Mesenchymal stem cell (in vitro differentiated cells and primary cell): ENCODE measurements around the gene FGGY.

Experiments used
- DNase-seq: peaks from one replicate; pipeline ENCODE4 v3.0.0-alpha.2; 2013
- H2AFZ ChIP-seq: one replicate; pipeline ENCODE4 v1.6.1; 2013; ENCODE audit warnings: low read depth, mild to moderate bottlenecking, control low read depth, inconsistent platforms, low read length, moderate library complexity
- H2AK5ac ChIP-seq: 2 replicates; pipeline ENCODE4 v1.6.1; 2013; ENCODE audit warnings: low read length, moderate library complexity, mild to moderate bottlenecking, inconsistent platforms; ENCODE audit not compliant: severe bottlenecking
- H2BK120ac ChIP-seq: one replicate; pipeline ENCODE4 v1.6.1; 2013; ENCODE audit warnings: low read depth, mild to moderate bottlenecking, inconsistent platforms, low read length, moderate library complexity
- H2BK12ac ChIP-seq, 2 experiments: one replicate each; pipeline ENCODE4 v1.6.1; 2013; ENCODE audit warnings: inconsistent platforms in 2 of 2, low read length in 2 of 2, mild to moderate bottlenecking in 2 of 2, moderate library complexity in 2 of 2, control low read depth in 1 of 2
- H2BK15ac ChIP-seq: one replicate; pipeline ENCODE4 v1.6.1; 2013; ENCODE audit warnings: mild to moderate bottlenecking, low read depth, inconsistent platforms; ENCODE audit not compliant: poor library complexity, severe bottlenecking
- H2BK5ac ChIP-seq: 2 replicates; pipeline ENCODE4 v1.6.1; 2013; ENCODE audit warnings: low read depth, mild to moderate bottlenecking, low read length, control low read depth, inconsistent platforms; ENCODE audit not compliant: poor library complexity, severe bottlenecking
- H3K14ac ChIP-seq, 2 experiments: one replicate each; pipeline ENCODE4 v1.6.1; 2013; ENCODE audit warnings: inconsistent platforms in 2 of 2, low read length in 2 of 2, control low read depth in 1 of 2, mild to moderate bottlenecking in 1 of 2, moderate library complexity in 1 of 2
- H3K18ac ChIP-seq, 2 experiments: one replicate each; pipeline ENCODE4 v1.6.1; 2013; ENCODE audit warnings: inconsistent platforms in 2 of 2, low read length in 2 of 2, control low read depth in 1 of 2, low read depth in 1 of 2, mild to moderate bottlenecking in 1 of 2
- H3K23ac ChIP-seq, 2 experiments: one replicate each; pipeline ENCODE4 v1.6.1; 2013; ENCODE audit warnings: inconsistent platforms in 2 of 2, low read length in 2 of 2, mild to moderate bottlenecking in 2 of 2, moderate library complexity in 2 of 2, control low read depth in 1 of 2
- H3K27ac ChIP-seq: 2 replicates; pipeline ENCODE4 v1.5.1; 2013; ENCODE audit warnings: mild to moderate bottlenecking, moderate library complexity, low read length, control low read depth, inconsistent platforms; ENCODE audit not compliant: poor library complexity, severe bottlenecking
- H3K27me3 ChIP-seq, 2 experiments: 2 replicates each; pipeline versions ENCODE4 v1.6.1 to v1.7.0; 2013; ENCODE audit warnings: low read length in 2 of 2, mild to moderate bottlenecking in 2 of 2, moderate library complexity in 2 of 2, control low read depth in 1 of 2, inconsistent platforms in 1 of 2; ENCODE audit not compliant: control insufficient read depth in 1 of 2, insufficient read depth in 1 of 2
- H3K36me3 ChIP-seq, 2 experiments: 2 replicates each; pipeline versions ENCODE4 v1.6.1 to v1.7.0; 2013; ENCODE audit warnings: low read length in 2 of 2, control low read depth in 1 of 2, inconsistent platforms in 1 of 2, low read depth in 1 of 2, mild to moderate bottlenecking in 1 of 2; ENCODE audit not compliant: insufficient read depth in 2 of 2, control insufficient read depth in 1 of 2
- H3K4ac ChIP-seq, 2 experiments: one replicate each; pipeline ENCODE4 v1.6.1; 2013; ENCODE audit warnings: inconsistent platforms in 2 of 2, low read length in 2 of 2, mild to moderate bottlenecking in 2 of 2, moderate library complexity in 2 of 2, control low read depth in 1 of 2, low read depth in 1 of 2
- H3K4me1 ChIP-seq: 2 replicates; pipeline ENCODE4 v1.6.1; 2013; ENCODE audit warnings: low read depth, low read length, control low read depth; ENCODE audit not compliant: control insufficient read depth, insufficient read depth
- H3K4me2 ChIP-seq: 2 replicates; pipeline ENCODE4 v1.6.1; 2013; ENCODE audit warnings: low read length, mild to moderate bottlenecking, inconsistent platforms; ENCODE audit not compliant: poor library complexity, severe bottlenecking
- H3K4me3 ChIP-seq, 2 experiments: 2 replicates each; pipeline versions ENCODE4 v1.5.1 to v1.7.0; 2013; ENCODE audit warnings: low read length in 2 of 2, mild to moderate bottlenecking in 2 of 2, control low read depth in 1 of 2, low read depth in 1 of 2; ENCODE audit not compliant: insufficient read depth in 1 of 2
- H3K79me1 ChIP-seq: replicated peaks from 2 replicates; pipeline ENCODE4 v1.6.1; 2013; ENCODE audit warnings: mild to moderate bottlenecking, control low read depth, low read length, inconsistent platforms; ENCODE audit not compliant: poor library complexity, severe bottlenecking
- H3K9ac ChIP-seq: 2 replicates; pipeline ENCODE4 v1.7.0; 2013; ENCODE audit warnings: mild to moderate bottlenecking, low read length, moderate library complexity
- H3K9me3 ChIP-seq: 2 replicates; pipeline ENCODE4 v1.7.0; 2013; ENCODE audit warnings: mild to moderate bottlenecking, low read length; ENCODE audit not compliant: control insufficient read depth
- H4K8ac ChIP-seq: one replicate; pipeline ENCODE4 v1.6.1; 2013; ENCODE audit warnings: inconsistent platforms, mild to moderate bottlenecking, low read length, moderate library complexity
- H4K91ac ChIP-seq: one replicate; pipeline ENCODE4 v1.6.1; 2013; ENCODE audit warnings: mild to moderate bottlenecking, low read length, inconsistent platforms
- WGBS: methylation state at CpG from one replicate; pipeline ENCODE4 v1.1.7; 2013; ENCODE audit warnings: mixed read lengths; 5-methylcytosine and 5-hydroxymethylcytosine counted together

Gene FGGY

GRCh38 chr1:59314776-59315528 lies 18.1 kb downstream of the FGGY start:
- Histone ChIP-seq H3K23ac (no peak overlapping the region), H3K27me3 (no peaks in the 10 kb centered on the region), H3K4ac (no peak overlapping the region), H3K27ac (peak overlapping the region; percentile 94), H3K36me3 (no peaks in the 10 kb centered on the region), H2BK5ac (no peak overlapping the region), H3K79me1 (peaks cover 8% of the 10 kb centered on the region), H3K4me2 (no peak overlapping the region), H3K4me3 (no peak overlapping the region), H2BK15ac (no peak overlapping the region), H4K91ac (no peak overlapping the region), H2AK5ac (peak overlapping the region; percentile 85), H3K9me3 (no peaks in the 10 kb centered on the region), H4K8ac (no peak overlapping the region), H2BK12ac (no peak overlapping the region), H3K4me1 (peaks cover 7% of the 10 kb centered on the region), H2AFZ (no peak overlapping the region), H3K18ac (peak overlapping the region in 1 of 2 experiments; percentile 42), H3K9ac (no peak overlapping the region), H3K14ac (no peak overlapping the region), H2BK120ac (no peak overlapping the region)
- 94% methylated on average over 2 of the region's 2 CpGs for WGBS
- no peak for DNase-seq

GRCh38 chr1:59315529-59316463 lies 18.9 kb downstream of the FGGY start:
- Histone ChIP-seq H3K4me3 (no peak overlapping the region), H3K27me3 (no peaks in the 10 kb centered on the region), H3K4me1 (peaks cover 7% of the 10 kb centered on the region), H3K27ac (peak overlapping the region; percentile 94), H3K14ac (no peak overlapping the region), H2BK120ac (no peak overlapping the region), H2AK5ac (peak overlapping the region; percentile 85), H4K8ac (no peak overlapping the region), H2BK12ac (no peak overlapping the region), H2AFZ (no peak overlapping the region), H3K79me1 (peaks cover 10% of the 10 kb centered on the region), H4K91ac (no peak overlapping the region), H3K36me3 (no peaks in the 10 kb centered on the region), H3K4me2 (no peak overlapping the region), H3K9me3 (no peaks in the 10 kb centered on the region), H3K23ac (no peak overlapping the region), H2BK15ac (no peak overlapping the region), H3K9ac (peak overlapping the region; percentile 61), H2BK5ac (peak overlapping the region; percentile 36), H3K4ac (no peak overlapping the region), H3K18ac (peak overlapping the region in 1 of 2 experiments; percentile 30)
- DNase-seq, result peak; percentile 11
- 90% methylated on average over 7 of the region's 7 CpGs for WGBS

- Histone ChIP-seq H3K9ac (peak overlapping the region; percentile 61), H2BK5ac (peak overlapping the region; percentile 36), H3K4me3 (peak overlapping the region in 1 of 2 experiments; percentile 22), H4K8ac (no peak overlapping the region), H2BK120ac (no peak overlapping the region), H3K4me2 (peak overlapping the region; percentile 47), H3K18ac (peak overlapping the region; percentile 49 to 78), H3K23ac (no peak overlapping the region), H3K27me3 (no peaks in the 10 kb centered on the region), H3K36me3 (no peaks in the 10 kb centered on the region), H2AFZ (no peak overlapping the region), H4K91ac (no peak overlapping the region), H2BK12ac (no peak overlapping the region), H3K27ac (peak overlapping the region; percentile 94), H3K14ac (no peak overlapping the region), H3K79me1 (peaks cover 10% of the 10 kb centered on the region), H3K4ac (peak overlapping the region in 1 of 2 experiments; percentile 63), H3K9me3 (no peaks in the 10 kb centered on the region), H2AK5ac (no peak overlapping the region), H2BK15ac (peak overlapping the region; percentile 39), H3K4me1 (peaks cover 7% of the 10 kb centered on the region)
- WGBS, result 83% methylated on average over 3 of the region's 6 CpGs
- peak; percentile 12 for DNase-seq
Observed at GRCh38 chr1:59316497-59317128, 19.7 kb downstream of the FGGY start.
